Measurements from ENCODE around the gene RASGRP2.

DNA sequence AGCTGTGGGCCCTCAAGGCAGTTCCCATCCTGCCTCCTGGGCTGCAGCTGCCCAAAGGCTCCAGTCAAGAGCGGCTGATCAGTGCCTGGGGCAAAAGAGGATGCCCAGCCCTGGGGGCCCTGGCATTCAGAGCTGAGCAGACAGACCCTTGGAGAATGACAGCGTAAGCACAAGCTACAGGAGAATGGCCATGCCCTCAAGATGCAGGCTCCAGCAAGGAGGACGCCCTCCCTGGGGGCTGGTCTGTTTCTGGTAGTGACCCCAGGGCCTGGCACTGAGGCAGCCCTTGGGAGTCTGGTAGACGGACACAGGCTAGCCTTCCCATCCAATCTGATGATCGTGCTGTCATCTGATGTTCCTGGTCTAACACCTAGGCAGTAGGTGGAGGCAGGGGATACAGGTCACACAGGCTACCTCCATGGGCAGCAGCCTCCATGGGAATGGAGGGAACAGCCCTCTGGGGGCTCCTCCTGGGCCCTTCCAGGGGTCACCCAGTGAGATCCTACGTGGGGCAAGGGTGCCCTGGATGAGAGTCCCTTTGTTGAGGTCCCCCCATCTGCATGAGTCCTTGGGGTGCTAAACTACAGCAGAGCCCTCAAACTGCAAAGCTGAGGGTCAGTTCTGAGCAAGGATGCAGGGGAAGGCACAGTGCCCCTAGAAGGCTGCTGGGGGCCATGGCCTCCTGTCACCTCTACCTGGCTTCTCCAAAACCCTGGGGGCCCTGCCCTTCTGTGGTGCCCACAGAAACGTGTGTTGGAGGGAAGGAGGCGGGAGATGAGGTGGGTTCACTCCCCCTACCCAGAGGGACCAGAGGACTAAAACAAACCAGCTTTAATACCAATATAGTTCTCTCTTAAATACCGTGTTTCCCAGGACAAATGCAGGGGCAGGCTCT lies 44.6 kb upstream of the RASGRP2 start:
- no peak for TF ChIP-seq CTCF (conservative IDR thresholded peaks at IDR 0.05; ENCODE audit: low read depth in 2 of 2)
- TF ChIP-seq REST (IDR thresholded peaks at IDR 0.05; ENCODE audit: unreplicated experiment): no peak
- TF ChIP-seq JUNB (IDR thresholded peaks at IDR 0.05; ENCODE audit: unreplicated experiment): no peak
- TF ChIP-seq POLR2AphosphoS5 (IDR thresholded peaks at IDR 0.05; ENCODE audit: low read depth): no peak
- no peak for TF ChIP-seq EZH2phosphoT487 (IDR thresholded peaks at IDR 0.05; ENCODE audit: unreplicated experiment)
- TF ChIP-seq ETS1 (IDR thresholded peaks at IDR 0.05): no peak
- no peak for TF ChIP-seq EZH2 (IDR thresholded peaks at IDR 0.05; ENCODE audit: low read depth, unreplicated experiment)
- TF ChIP-seq STAT1 (IDR thresholded peaks at IDR 0.05; ENCODE audit: unreplicated experiment): no peak

Measured in GM23338 (cell line).